Ovary (tissue), 3 donors: ENCODE data around the gene HRH2.

Source experiments
- CTCF ChIP-seq, 3 donors: fragments of 450-650 bp in 2 of 3; fragments of 200-600 bp in 1 of 3; IDR thresholded peaks; one replicate each; pipeline versions ENCODE4 v1.5.1 to v1.8.0; 2016 to 2022; ENCODE audit warnings: antibody characterized with exemption in 3 of 3, mild to moderate bottlenecking in 1 of 3
- POLR2A ChIP-seq: fragments of 450-650 bp; IDR thresholded peaks from one replicate; pipeline ENCODE4 v1.6.1; 2017; ENCODE audit warnings: antibody characterized with exemption, mild to moderate bottlenecking, moderate library complexity
- donor health status: DM: no; HTN: no; CAD: no.

- TF ChIP-seq CTCF (IDR thresholded peaks at IDR 0.05), result no peak
- no peak for TF ChIP-seq POLR2A
Measured at GRCh38 chr5:175686396-175686795, 28.5 kb downstream of the HRH2 start.
